HL-60 (cell line): ENCODE measurements around the gene ZNF324B.

Source experiments
- CTCF ChIP-seq: IDR thresholded peaks from one replicate; pipeline ENCODE4 v1.5.1; 2011; ENCODE audit warnings: low read length, control low read depth, inconsistent platforms; ENCODE audit not compliant: insufficient read depth
- GABPA ChIP-seq: IDR thresholded peaks from 2 replicates; pipeline ENCODE4 v1.6.1; 2012; ENCODE audit warnings: low read depth

GRCh38 chr19:58480831-58481230, 29.4 kb downstream of the ZNF324B start:
- no peak for TF ChIP-seq CTCF
- TF ChIP-seq GABPA = no peak
